PC-9 (cell line): ENCODE measurements around the gene OR4D2. TPM values are rescaled to one million over a fixed set of nuclear protein-coding genes. Genes with fewer than 3 reads are reported as not detected.

Experiments used
- BruUV-seq: library from RNA; stranded (reverse); fragments of 400-500 nt; replicated peaks from 2 replicates; lab custom pipeline; 2021; lab: Mats Ljungman, UMichigan
- CTCF ChIA-PET: fragments of 300-600 bp; sonication (Branson Sonifier 250); formaldehyde crosslinking; loops from one replicate; lab custom pipeline; 2022; ENCODE audit warnings: antibody characterized with exemption; lab: Charles Lee
- POLR2A ChIA-PET: fragments of 300-600 bp; sonication (Branson Sonifier 250); formaldehyde crosslinking; loops from one replicate; lab custom pipeline; 2022; ENCODE audit warnings: antibody characterized with exemption; ENCODE audit not compliant: unreplicated experiment; lab: Charles Lee
- DNase-seq, 2 experiments: peaks; one replicate each; pipeline versions ENCODE4 v3.0.0 to v3.0.0-alpha.2; 2015 to 2022; ENCODE audit warnings: mixed read lengths in 1 of 2
- H2AFZ ChIP-seq: fragments of 200-600 bp; sonication (generic); 2 replicates; pipeline ENCODE4 v1.8.1; 2017; ENCODE audit warnings: antibody characterized with exemption
- H3F3A ChIP-seq: fragments of 200-600 bp; sonication (generic); 2 replicates; pipeline ENCODE4 v1.8.1; 2017; ENCODE audit warnings: antibody characterized with exemption, mild to moderate bottlenecking, low read depth; ENCODE audit not compliant: insufficient read depth
- H3K27ac ChIP-seq: fragments of 200-600 bp; sonication (generic); 2 replicates; pipeline ENCODE4 v1.6.1; 2016; ENCODE audit warnings: mixed run types
- H3K27me3 ChIP-seq: fragments of 200-600 bp; sonication (generic); 2 replicates; pipeline ENCODE4 v1.6.1; 2016; ENCODE audit warnings: low read depth, mixed run types; ENCODE audit not compliant: insufficient read depth
- H3K36me3 ChIP-seq: fragments of 200-600 bp; sonication (generic); 2 replicates; pipeline ENCODE4 v1.6.1; 2016; ENCODE audit warnings: low read depth, mixed run types
- H3K4me1 ChIP-seq: fragments of 200-600 bp; sonication (generic); replicated peaks from 2 replicates; pipeline ENCODE4 v1.6.1; 2016; ENCODE audit warnings: mixed run types; ENCODE audit not compliant: insufficient read depth
- H3K4me2 ChIP-seq: fragments of 200-600 bp; sonication (generic); 2 replicates; pipeline ENCODE4 v1.6.1; 2017; ENCODE audit warnings: mixed run types
- H3K4me3 ChIP-seq: fragments of 200-600 bp; sonication (generic); 2 replicates; pipeline ENCODE4 v1.6.1; 2016; ENCODE audit warnings: mixed run types
- H3K79me2 ChIP-seq: fragments of 200-600 bp; sonication (generic); 2 replicates; pipeline ENCODE4 v1.6.1; 2017; ENCODE audit warnings: low read depth, mixed run types
- H3K9me2 ChIP-seq: fragments of 200-600 bp; sonication (generic); 2 replicates; pipeline ENCODE4 v1.8.1; 2017; ENCODE audit warnings: mild to moderate bottlenecking; ENCODE audit not compliant: insufficient read depth
- H3K9me3 ChIP-seq: fragments of 200-600 bp; sonication (generic); 2 replicates; pipeline ENCODE4 v1.8.1; 2016; ENCODE audit warnings: low read depth; ENCODE audit not compliant: insufficient read depth
- H4K20me1 ChIP-seq: fragments of 200-600 bp; sonication (generic); 2 replicates; pipeline ENCODE4 v1.8.1; 2017; ENCODE audit not compliant: insufficient read depth
- EZH2 ChIP-seq: fragments of 200-600 bp; sonication (generic); IDR thresholded peaks from 2 replicates; pipeline ENCODE4 v1.8.0; 2017; ENCODE audit warnings: antibody characterized with exemption, low read depth
- intact Hi-C: fragments of 100-400 bp; cut with micrococcal nuclease; formaldehyde crosslinking; loops from one replicate; pipeline ENCODE4 v1.10.0; 2022; ENCODE audit not compliant: unreplicated experiment
- total RNA-seq: library from RNA; stranded (reverse); gene quantifications from 2 replicates; pipeline ENCODE4 v1.2.3, GENCODE V29; 2021

OR4D2 gene
- total RNA-seq, 1 experiment from 2014 or later, result not detected

DNA sequence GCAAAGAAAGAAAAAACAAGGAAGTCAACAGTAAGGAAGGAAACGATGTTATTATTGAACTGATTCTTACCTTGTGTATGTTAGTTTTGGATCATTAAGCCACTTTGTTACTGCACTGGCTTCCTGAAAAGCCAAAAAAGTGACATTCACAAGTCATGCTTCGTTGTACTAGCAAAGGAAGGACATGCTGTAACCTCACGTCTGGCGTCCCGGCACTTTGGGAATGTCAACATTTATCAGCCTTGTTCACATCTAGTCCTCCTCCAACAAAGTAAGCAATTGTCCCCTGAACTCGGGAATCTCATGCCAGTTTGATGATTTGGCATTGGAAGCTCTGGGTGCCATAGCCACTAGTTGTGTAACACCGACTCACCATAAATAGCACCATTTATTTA is 53.0 kb downstream of the OR4D2 start:
- Histone ChIP-seq H3K27me3 (no peaks in the 10 kb centered on the region), H3K9me3 (no peaks in the 10 kb centered on the region), H3F3A (no peaks in the 10 kb centered on the region; the same call in 1 of the 2 replicates), H3K9me2 (no peaks in the 10 kb centered on the region), H2AFZ (peak overlapping the region; percentile 96), H3K4me1 (peaks cover 21% of the 10 kb centered on the region), H3K4me3 (peak overlapping the region; percentile 67), H3K27ac (no peak overlapping the region), H3K79me2 (no peaks in the 10 kb centered on the region), H3K36me3 (no peaks in the 10 kb centered on the region), H4K20me1 (no peaks in the 10 kb centered on the region), H3K4me2 (peak overlapping the region; percentile 80)
- BruUV-seq, result no TSS peak
- intact Hi-C loops, result loop anchor here (10.0 kb wide), 1 partner anchor 195 kb away; the partner anchor contains the start of gene RNF43
- POLR2A ChIA-PET, result no interaction called here
- CTCF ChIA-PET, result interaction anchor here (0.6 kb wide), 2 partner anchors 30 to 67 kb away, joined by 3 to 5 read pairs; no protein-coding TSS in a partner anchor
- no peak for TF ChIP-seq EZH2
- no peak for DNase-seq

Other genes starting within 250 kb of the OR4D2 start
- 60.7 and 61.4 TPM in 2 replicates for gene CUEDC1, start 211.6 kb upstream of the OR4D2 start, total RNA-seq
- gene VEZF1, start 178.7 kb upstream of the OR4D2 start, total RNA-seq, result 29.9 and 50.9 TPM in 2 replicates
- 210 and 278 TPM in 2 replicates for gene SRSF1, start 159.7 kb upstream of the OR4D2 start, total RNA-seq
- gene DYNLL2, start 83.6 kb upstream of the OR4D2 start, total RNA-seq, result 29.3 and 36.2 TPM in 2 replicates
- gene OR4D1, start 18.6 kb upstream of the OR4D2 start, total RNA-seq, result not detected in 2 replicates
- not detected in 2 replicates for gene EPX, start 25.7 kb downstream of the OR4D2 start, total RNA-seq
- gene MKS1, start 52.3 kb downstream of the OR4D2 start, total RNA-seq, result 28.6 and 30.1 TPM in 2 replicates
- gene LPO, start 71.6 kb downstream of the OR4D2 start, total RNA-seq, result not detected in 2 replicates
- not detected in 2 replicates for gene MPO, start 114.0 kb downstream of the OR4D2 start, total RNA-seq
- gene TSPOAP1, start 161.8 kb downstream of the OR4D2 start, total RNA-seq, result 0.15 and 0.18 TPM in 2 replicates
- gene SUPT4H1, start 185.2 kb downstream of the OR4D2 start, total RNA-seq, result 72.2 and 74.8 TPM in 2 replicates